GM12892 (cell line): ENCODE results near the gene TMEM260.
"Not testable (repeated sequence)": the region's sequence is repeated elsewhere in the genome, so short reads cannot be mapped to it uniquely, and the experiment has no call there.

Experiments
- DNase-seq: peaks from one replicate; pipeline ENCODE4 v3.0.0; 2011; ENCODE audit not compliant: insufficient read length
- FAIRE-seq: peaks from 2 replicates; lab custom pipeline; 2011; peaks lifted over from hg19 to GRCh38; lab: Jason Lieb, UNC
- POLR2A ChIP-seq: IDR thresholded peaks from 2 replicates; pipeline ENCODE4 v1.6.1; 2011; ENCODE audit warnings: low read depth, low read length, control low read depth
- POLR2AphosphoS5 ChIP-seq: IDR thresholded peaks from 2 replicates; pipeline ENCODE4 v1.6.1; 2011; ENCODE audit warnings: low read depth, low read length, control low read depth
- TAF1 ChIP-seq: IDR thresholded peaks from 2 replicates; pipeline ENCODE4 v1.6.1; 2011; ENCODE audit warnings: low read depth, mild to moderate bottlenecking, control low read depth, low read length, borderline replicate concordance

TMEM260 gene

DNA sequence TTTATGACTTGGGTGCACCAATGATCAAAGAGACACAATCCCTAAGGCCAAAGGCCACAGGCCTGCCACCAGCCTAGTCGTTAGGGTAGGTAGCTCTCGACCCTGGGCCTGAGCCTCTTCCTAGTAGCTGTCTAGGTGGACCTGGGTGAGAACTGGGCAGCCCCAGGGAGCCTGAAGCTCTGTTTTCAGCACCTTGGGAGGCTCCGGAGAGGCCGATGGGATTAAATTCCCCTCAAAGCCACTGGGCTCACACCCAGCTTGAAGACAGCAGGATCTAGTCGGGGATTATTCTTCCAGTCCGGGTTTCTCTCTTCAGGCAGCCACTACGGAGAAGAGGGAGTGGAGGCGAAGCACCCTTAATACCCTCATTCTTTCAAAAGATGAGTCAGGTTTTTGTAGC, 79.8 kb downstream of the TMEM260 start:
- DNase-seq (no peak), FAIRE-seq (no peak)
- TF ChIP-seq POLR2AphosphoS5 = no peak
- no peak for TF ChIP-seq POLR2A
- TF ChIP-seq TAF1 = no peak

DNA sequence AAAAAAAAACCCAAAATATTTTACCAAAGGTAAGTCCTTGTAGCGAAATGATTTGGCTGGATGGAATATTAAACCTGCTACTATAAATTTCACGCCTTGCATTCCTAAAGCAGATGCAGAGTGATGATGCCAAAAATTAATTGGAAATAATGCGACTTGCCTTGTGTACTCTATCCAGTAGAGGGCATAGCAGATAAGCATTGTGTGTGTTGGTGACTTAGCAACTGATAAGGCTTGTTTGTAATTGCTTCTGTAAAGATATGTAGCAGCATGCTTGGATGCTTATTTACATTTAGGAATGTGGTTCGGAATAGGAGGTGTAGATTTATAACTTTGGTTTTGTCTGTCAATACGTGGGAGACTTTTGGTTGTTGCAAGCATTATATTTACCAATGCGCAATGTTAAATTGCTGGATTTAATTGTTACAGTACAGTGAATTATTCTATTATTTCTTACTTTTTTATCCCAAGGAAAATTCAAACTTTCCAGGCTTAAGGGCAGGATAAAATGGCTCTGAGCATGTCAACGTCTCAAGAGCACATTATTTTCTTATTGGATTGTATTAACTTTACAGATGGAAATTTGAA, 80.5 kb downstream of the TMEM260 start:
- DNase-seq (no peak), FAIRE-seq (no peak)
- TF ChIP-seq TAF1 (no peak), POLR2AphosphoS5 (no peak), POLR2A (no peak)

DNA sequence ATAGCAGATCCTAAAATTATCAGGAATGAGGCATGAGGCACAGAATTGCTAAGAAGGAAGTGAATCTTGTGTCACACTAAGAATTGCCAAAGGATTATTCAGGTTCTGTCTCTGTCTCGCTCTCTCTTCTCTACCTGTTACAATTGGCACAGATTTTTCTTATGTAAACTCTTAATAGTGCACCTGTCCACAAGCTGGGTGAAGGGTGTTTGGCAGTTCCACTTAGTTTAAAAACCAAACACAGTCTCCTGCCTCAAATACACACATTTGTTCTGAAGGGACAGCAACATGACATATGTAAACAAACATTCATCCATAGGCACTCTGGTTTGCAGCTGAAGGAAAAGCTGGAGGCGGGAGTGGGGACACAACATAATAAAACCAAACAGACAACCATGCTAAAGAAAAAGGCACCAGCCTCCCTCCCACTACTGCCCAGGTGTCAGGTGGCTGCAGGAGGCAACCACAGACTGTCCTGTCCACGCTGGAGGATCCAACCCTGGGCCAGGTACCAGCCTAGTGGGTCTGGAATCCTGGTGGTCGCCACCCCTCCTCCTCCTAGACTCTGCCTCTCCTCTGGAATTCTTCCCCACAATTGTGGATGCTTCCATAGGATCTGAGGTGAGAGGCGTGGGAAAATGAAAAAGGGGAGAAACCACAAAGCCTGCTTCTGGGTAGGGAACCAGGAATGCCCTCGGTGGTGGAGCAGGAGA, 81.2 kb downstream of the TMEM260 start:
- no peak for DNase-seq
- no peak for TF ChIP-seq TAF1
- TF ChIP-seq POLR2A = no peak
- no peak for TF ChIP-seq POLR2AphosphoS5
- FAIRE-seq = no peak

DNA sequence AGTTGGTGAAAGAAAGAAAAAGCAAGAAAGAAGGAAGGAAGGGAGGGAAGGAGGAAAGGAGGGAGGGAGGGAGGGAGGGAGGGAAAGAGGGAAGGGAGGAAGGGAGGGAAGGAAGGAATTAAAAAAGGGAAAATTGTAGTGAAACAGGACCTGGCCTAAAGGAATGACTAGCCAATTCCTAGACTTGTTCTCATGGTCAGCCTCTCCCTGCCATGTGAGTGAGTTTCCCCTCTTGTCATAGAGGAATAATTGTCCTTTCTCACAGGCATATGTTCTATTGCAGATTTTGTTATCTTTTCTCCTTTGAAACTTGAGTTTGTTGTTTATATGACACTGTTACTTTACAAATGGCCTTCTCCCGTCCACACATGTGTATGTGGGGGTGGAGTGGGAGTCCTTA, 81.9 kb downstream of the TMEM260 start:
- DNase-seq (no peak), FAIRE-seq (no peak)
- no peak for TF ChIP-seq POLR2A
- no peak for TF ChIP-seq TAF1
- TF ChIP-seq POLR2AphosphoS5 = no peak

DNA sequence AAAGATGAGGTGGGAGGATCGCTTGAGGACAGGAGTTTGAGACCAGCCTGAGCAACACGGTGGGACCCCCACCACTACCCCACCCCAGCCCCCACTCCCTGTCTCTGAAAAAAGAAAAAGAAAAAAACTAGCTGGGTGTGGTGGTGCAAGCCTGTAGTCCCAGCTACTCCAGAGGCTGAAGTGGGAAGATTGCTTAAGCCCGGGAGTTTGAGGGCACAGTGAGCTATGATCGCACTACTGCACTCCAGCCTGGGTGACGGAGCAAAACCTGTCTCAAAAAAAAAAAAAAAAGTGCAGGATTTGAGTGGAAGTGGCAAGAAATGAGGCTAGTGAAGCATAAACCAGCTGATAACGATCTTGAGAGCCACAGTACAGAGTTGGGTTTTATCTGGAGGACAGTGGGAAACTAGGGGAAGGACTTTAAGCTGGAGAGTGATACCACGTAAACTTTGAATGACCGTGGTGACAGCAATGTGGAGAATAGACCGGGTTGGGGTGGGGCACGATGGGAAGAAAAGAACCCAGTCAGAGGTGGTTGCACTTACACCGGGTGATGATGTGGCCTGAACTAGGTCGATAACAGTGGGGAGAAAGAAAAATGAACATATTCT, 85.3 kb downstream of the TMEM260 start:
- TF ChIP-seq POLR2A = no peak
- no peak for TF ChIP-seq TAF1
- TF ChIP-seq POLR2AphosphoS5 = no peak
- no peak for DNase-seq
- no peak for FAIRE-seq

DNA sequence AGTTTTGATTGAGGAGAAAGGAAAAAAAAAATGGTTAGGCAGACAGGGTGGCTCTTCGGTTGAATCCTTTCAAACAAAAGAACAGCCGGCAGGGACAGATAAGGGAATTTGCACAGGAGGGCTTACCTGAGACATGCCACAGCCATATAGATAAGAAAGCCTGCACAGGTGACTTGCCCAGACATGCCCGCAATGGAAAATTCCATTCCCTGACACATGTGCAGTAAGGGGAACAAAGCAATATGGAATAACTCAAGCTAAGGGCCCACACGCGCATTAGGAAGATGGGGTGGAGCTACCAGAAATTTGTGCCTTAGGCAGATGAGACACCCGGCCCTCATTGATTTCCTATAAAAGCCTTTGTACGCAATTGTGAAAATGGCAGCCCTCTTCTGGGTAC, 86.7 kb downstream of the TMEM260 start:
- TF ChIP-seq TAF1 (no peak), POLR2A (no peak), POLR2AphosphoS5 (no peak)
- no peak for FAIRE-seq
- DNase-seq = no peak

DNA sequence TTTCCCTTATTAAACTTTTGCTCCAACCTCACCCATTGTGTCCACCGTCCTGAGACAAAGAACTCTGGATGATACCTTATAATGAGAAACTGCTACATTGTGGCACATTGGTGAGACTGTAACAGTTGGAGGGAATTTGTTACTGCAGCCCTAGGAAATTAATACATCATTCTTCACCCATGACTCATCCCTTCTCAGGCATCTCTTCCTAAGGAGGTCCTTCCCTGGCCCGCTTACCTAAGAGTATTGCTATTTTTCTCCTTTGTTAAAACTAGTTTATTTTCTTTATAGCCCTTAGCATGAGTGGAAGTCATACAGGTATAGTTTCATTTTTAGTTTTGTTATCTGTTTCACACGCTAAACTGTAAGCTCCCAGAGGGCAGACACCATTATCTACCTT, 87.1 kb downstream of the TMEM260 start:
- FAIRE-seq (no peak), DNase-seq (no peak)
- TF ChIP-seq POLR2AphosphoS5 = no peak
- TF ChIP-seq TAF1 = no peak

DNA sequence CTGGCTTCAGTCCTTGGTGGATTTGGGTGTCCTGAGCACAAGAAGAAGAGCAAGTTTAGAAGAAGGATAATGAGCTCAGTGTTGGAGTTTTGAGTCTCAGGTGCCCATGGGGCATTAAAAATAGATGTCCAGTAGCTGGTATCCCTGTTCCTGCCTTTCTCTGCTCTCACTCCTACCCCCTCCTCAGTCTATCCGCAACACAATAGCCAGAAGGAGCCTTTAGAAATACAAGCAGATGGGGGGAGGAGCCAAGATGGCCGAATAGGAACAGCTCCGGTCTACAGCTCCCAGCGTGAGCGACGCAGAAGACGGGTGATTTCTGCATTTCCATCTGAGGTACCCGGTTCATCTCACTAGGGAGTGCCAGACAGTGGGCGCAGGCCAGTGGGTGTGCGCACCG, 87.7 kb downstream of the TMEM260 start:
- FAIRE-seq, DNase-seq: not testable (repeated sequence)

DNA sequence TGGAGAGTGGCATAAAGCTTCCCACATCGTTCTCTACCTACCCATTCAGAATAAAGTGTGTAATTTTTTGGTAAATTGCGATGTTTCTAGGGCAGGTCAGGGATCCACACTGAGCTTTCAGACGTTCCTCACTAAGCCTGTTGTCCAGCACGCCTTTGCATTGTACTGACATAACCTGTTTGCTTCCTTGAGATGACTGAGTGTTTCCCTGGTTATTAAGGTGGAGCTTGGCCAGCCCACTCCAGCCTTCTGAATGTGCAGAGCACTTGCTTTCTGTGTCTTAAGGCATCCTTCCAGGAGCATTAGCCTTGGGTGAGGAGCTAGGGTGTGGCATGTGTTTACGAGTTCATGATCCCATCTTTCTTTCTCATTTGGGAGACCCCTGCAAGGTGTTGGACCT, 96.4 kb downstream of the TMEM260 start:
- TF ChIP-seq POLR2AphosphoS5 (no peak), TAF1 (no peak), POLR2A (no peak)
- DNase-seq (no peak), FAIRE-seq (no peak)

DNA sequence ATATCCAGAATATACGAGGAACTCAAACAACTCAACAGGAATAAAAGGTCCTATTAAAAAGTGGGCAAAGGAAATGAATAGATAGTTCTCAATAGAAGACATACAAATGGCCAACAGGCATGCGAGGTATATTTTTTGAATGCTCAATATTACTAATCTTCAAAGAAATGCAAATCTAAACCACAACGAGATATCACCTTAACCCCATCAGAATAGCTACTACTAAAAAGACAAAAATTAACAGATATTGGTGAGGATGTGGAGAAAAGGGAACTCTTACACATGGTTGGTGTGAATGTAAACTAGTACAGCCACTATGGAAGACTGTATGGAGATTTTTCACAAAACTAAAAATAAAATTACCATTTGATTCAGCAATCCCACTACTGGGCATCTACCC, 99.2 kb downstream of the TMEM260 start:
- DNase-seq = no peak
- TF ChIP-seq TAF1 (no peak), POLR2AphosphoS5 (no peak), POLR2A (no peak)
- FAIRE-seq = no peak

DNA sequence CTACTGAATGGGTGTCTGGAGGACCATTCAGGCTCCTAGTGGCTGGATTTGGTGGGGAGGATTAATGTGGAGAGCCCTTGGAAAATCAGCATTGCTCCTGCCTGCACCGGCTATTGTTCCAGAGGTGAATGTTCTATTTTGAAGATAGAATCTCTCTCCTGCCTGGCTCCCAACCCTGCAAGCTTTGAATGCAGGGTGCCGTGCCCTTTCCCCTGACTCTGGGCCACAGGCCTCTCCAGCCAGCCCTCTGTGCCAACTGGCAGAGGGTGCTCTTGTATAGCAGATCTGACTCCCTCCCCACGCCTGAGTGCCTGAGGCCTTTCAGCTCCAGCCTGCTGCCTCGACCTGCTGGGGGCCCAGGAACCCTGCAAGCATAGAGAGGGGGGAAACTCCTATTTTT, 106.8 kb downstream of the TMEM260 start:
- FAIRE-seq (no peak), DNase-seq (no peak)
- TF ChIP-seq TAF1 (no peak), POLR2AphosphoS5 (no peak)

DNA sequence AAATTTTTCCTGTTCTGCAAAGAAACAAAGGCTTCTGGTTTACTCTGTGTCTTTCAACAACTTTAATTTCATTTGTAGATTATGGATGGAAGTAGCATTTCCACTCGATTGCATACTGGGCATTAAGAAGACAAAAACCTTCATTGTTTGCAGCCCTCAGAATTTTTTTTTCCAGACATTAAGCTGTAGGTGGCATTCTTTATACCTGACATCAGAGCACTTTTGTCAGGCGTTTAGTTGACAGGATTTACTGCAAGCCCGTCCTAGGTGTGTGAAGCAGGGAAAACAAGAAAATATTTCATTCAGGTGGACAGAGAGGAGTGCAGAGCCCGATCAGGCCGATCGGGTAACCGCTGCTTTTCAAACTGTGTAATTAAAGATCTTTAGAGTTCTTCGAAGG, 107.5 kb downstream of the TMEM260 start:
- TF ChIP-seq TAF1 = no peak
- no peak for TF ChIP-seq POLR2AphosphoS5
- TF ChIP-seq POLR2A = no peak
- DNase-seq (no peak), FAIRE-seq (no peak)

DNA sequence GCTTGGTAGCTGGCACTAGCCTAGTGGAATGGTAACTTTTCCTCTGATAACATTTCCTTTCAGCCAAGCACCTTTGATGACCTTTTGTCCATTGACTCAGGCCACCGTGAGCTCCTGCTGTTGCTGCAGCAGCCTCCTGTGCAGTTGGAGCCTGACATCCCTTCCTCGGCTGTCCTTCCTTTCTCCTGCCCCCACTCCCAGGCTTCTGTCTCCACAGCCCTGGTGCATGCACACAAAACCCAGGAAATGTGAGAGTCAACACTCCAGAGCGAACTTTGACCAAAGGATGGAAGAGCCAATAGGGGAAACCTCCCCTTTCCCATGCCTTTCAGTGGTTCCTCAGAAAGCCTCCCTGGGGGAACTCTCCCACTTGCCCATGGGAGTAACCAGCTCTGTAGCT, 115.0 kb downstream of the TMEM260 start:
- TF ChIP-seq POLR2AphosphoS5 (no peak), TAF1 (no peak), POLR2A (no peak)
- DNase-seq (no peak), FAIRE-seq (no peak)

DNA sequence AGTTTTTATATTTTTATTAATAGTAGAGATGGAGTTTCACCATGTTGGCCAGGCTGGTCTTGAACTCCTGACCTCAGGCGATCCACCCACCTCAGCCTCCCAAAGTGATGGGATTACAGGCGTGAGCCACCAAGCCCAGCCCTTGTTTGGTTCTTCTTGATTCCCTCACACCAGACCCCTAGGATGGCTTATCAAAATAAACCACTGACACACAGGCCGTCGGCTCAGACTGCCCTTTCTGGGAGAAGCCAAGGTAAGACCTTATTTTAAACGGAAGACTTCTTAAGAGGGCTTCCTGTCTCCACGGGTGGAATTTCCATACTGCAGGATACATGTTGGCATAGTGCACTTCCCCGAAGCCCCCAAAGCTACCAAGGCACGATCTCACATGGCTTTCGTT, 115.6 kb downstream of the TMEM260 start:
- DNase-seq, FAIRE-seq: not testable (repeated sequence)
